PC-9 (cell line): Measurements from ENCODE around the gene BCL2. TPM values are rescaled to one million over a fixed set of nuclear protein-coding genes. Genes with fewer than 3 reads are reported as not detected.

Experiments used
- BruUV-seq: library from RNA; stranded (reverse); fragments of 400-500 nt; replicated peaks from 2 replicates; lab custom pipeline; 2021; lab: Mats Ljungman, UMichigan
- CTCF ChIA-PET: fragments of 300-600 bp; sonication (Branson Sonifier 250); formaldehyde crosslinking; loops from one replicate; lab custom pipeline; 2022; ENCODE audit warnings: antibody characterized with exemption; lab: Charles Lee
- POLR2A ChIA-PET: fragments of 300-600 bp; sonication (Branson Sonifier 250); formaldehyde crosslinking; loops from one replicate; lab custom pipeline; 2022; ENCODE audit warnings: antibody characterized with exemption; ENCODE audit not compliant: unreplicated experiment; lab: Charles Lee
- DNase-seq, 2 experiments: peaks; one replicate each; pipeline versions ENCODE4 v3.0.0 to v3.0.0-alpha.2; 2015 to 2022; ENCODE audit warnings: mixed read lengths in 1 of 2
- H2AFZ ChIP-seq: fragments of 200-600 bp; sonication (generic); 2 replicates; pipeline ENCODE4 v1.8.1; 2017; ENCODE audit warnings: antibody characterized with exemption
- H3F3A ChIP-seq: fragments of 200-600 bp; sonication (generic); 2 replicates; pipeline ENCODE4 v1.8.1; 2017; ENCODE audit warnings: antibody characterized with exemption, mild to moderate bottlenecking, low read depth; ENCODE audit not compliant: insufficient read depth
- H3K27ac ChIP-seq: fragments of 200-600 bp; sonication (generic); 2 replicates; pipeline ENCODE4 v1.6.1; 2016; ENCODE audit warnings: mixed run types
- H3K27me3 ChIP-seq: fragments of 200-600 bp; sonication (generic); 2 replicates; pipeline ENCODE4 v1.6.1; 2016; ENCODE audit warnings: low read depth, mixed run types; ENCODE audit not compliant: insufficient read depth
- H3K36me3 ChIP-seq: fragments of 200-600 bp; sonication (generic); 2 replicates; pipeline ENCODE4 v1.6.1; 2016; ENCODE audit warnings: low read depth, mixed run types
- H3K4me1 ChIP-seq: fragments of 200-600 bp; sonication (generic); replicated peaks from 2 replicates; pipeline ENCODE4 v1.6.1; 2016; ENCODE audit warnings: mixed run types; ENCODE audit not compliant: insufficient read depth
- H3K4me2 ChIP-seq: fragments of 200-600 bp; sonication (generic); 2 replicates; pipeline ENCODE4 v1.6.1; 2017; ENCODE audit warnings: mixed run types
- H3K4me3 ChIP-seq: fragments of 200-600 bp; sonication (generic); 2 replicates; pipeline ENCODE4 v1.6.1; 2016; ENCODE audit warnings: mixed run types
- H3K79me2 ChIP-seq: fragments of 200-600 bp; sonication (generic); 2 replicates; pipeline ENCODE4 v1.6.1; 2017; ENCODE audit warnings: low read depth, mixed run types
- H3K9me2 ChIP-seq: fragments of 200-600 bp; sonication (generic); 2 replicates; pipeline ENCODE4 v1.8.1; 2017; ENCODE audit warnings: mild to moderate bottlenecking; ENCODE audit not compliant: insufficient read depth
- H3K9me3 ChIP-seq: fragments of 200-600 bp; sonication (generic); 2 replicates; pipeline ENCODE4 v1.8.1; 2016; ENCODE audit warnings: low read depth; ENCODE audit not compliant: insufficient read depth
- H4K20me1 ChIP-seq: fragments of 200-600 bp; sonication (generic); 2 replicates; pipeline ENCODE4 v1.8.1; 2017; ENCODE audit not compliant: insufficient read depth
- EZH2 ChIP-seq: fragments of 200-600 bp; sonication (generic); IDR thresholded peaks from 2 replicates; pipeline ENCODE4 v1.8.0; 2017; ENCODE audit warnings: antibody characterized with exemption, low read depth
- intact Hi-C: fragments of 100-400 bp; cut with micrococcal nuclease; formaldehyde crosslinking; loops from one replicate; pipeline ENCODE4 v1.10.0; 2022; ENCODE audit not compliant: unreplicated experiment
- total RNA-seq: library from RNA; stranded (reverse); gene quantifications from 2 replicates; pipeline ENCODE4 v1.2.3, GENCODE V29; 2021
- TF ChIP-seq, protein P1 (sequence below): fragments of 200-600 bp; sonication (generic); conservative IDR thresholded peaks from 2 replicates; pipeline ENCODE4 v1.6.1; 2017; ENCODE audit warnings: mixed run types, antibody characterized with exemption, mild to moderate bottlenecking, moderate library complexity

BCL2 gene
- total RNA-seq, 1 experiment from 2014 or later = 2.0 TPM

GRCh38 chr18:63320123-63320974, 780 bp upstream of the BCL2 start:
- Histone ChIP-seq H3K9me3 (no peaks in the 10 kb centered on the region), H3K36me3 (no peaks in the 10 kb centered on the region), H3K9me2 (no peaks in the 10 kb centered on the region), H3K27me3 (no peaks in the 10 kb centered on the region), H2AFZ (peak overlapping the region; percentile 86), H4K20me1 (no peaks in the 10 kb centered on the region), H3K79me2 (no peaks in the 10 kb centered on the region), H3K4me2 (peak overlapping the region; percentile 87), H3F3A (peaks cover 11% of the 10 kb centered on the region; the same call in 1 of the 2 replicates), H3K4me1 (peaks cover 18% of the 10 kb centered on the region; the same call in 1 of the 2 replicates), H3K4me3 (peak overlapping the region; percentile 60), H3K27ac (0 out of 2 replicates have a peak overlapping the region, but pooled peaks have one; percentile 43)
- TF ChIP-seq, protein P1, sequence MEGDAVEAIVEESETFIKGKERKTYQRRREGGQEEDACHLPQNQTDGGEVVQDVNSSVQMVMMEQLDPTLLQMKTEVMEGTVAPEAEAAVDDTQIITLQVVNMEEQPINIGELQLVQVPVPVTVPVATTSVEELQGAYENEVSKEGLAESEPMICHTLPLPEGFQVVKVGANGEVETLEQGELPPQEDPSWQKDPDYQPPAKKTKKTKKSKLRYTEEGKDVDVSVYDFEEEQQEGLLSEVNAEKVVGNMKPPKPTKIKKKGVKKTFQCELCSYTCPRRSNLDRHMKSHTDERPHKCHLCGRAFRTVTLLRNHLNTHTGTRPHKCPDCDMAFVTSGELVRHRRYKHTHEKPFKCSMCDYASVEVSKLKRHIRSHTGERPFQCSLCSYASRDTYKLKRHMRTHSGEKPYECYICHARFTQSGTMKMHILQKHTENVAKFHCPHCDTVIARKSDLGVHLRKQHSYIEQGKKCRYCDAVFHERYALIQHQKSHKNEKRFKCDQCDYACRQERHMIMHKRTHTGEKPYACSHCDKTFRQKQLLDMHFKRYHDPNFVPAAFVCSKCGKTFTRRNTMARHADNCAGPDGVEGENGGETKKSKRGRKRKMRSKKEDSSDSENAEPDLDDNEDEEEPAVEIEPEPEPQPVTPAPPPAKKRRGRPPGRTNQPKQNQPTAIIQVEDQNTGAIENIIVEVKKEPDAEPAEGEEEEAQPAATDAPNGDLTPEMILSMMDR = no peak
- TF ChIP-seq EZH2 = no peak
- TSS peak; percentile 86 for BruUV-seq
- POLR2A ChIA-PET = no interaction called here
- DNase-seq = peak; percentile 66 to 71
- CTCF ChIA-PET = interaction anchor here (0.7 kb wide), 1 partner anchor 685 kb away, joined by 4 read pairs; no protein-coding TSS in a partner anchor
- intact Hi-C loops = loop anchor here (1.0 to 10.0 kb wide), 3 partner anchors 165 to 733 kb away; no protein-coding TSS in a partner anchor

- Histone ChIP-seq H3K79me2 (no peaks in the 10 kb centered on the region), H3K4me3 (peak overlapping the region; percentile 87), H3K4me1 (peaks cover 18% of the 10 kb centered on the region; the same call in 1 of the 2 replicates), H3K9me2 (no peaks in the 10 kb centered on the region), H3K4me2 (peak overlapping the region; percentile 90), H3F3A (peaks cover 11% of the 10 kb centered on the region; the same call in 1 of the 2 replicates), H2AFZ (peak overlapping the region; percentile 98), H3K36me3 (no peaks in the 10 kb centered on the region), H3K9me3 (no peaks in the 10 kb centered on the region), H3K27ac (no peak overlapping the region), H4K20me1 (no peaks in the 10 kb centered on the region), H3K27me3 (no peaks in the 10 kb centered on the region)
- no peak for DNase-seq
- CTCF ChIA-PET = no interaction called here
- intact Hi-C loops = loop anchor here (5.0 kb wide), 1 partner anchor 82 kb away; no protein-coding TSS in a partner anchor
- BruUV-seq = TSS peak; percentile 37
- TF ChIP-seq, protein P1 = no peak
- TF ChIP-seq EZH2 = no peak
- POLR2A ChIA-PET = interaction anchor here (0.5 kb wide), 1 partner anchor 66 kb away, joined by 3 read pairs; no protein-coding TSS in a partner anchor
Observed at GRCh38 chr18:63318889-63319382, 633 bp downstream of the BCL2 start.
